Loucy (cell line): ENCODE measurements around the gene FANCL.
"Not testable (repeated sequence)": the region's sequence is repeated elsewhere in the genome, so short reads cannot be mapped to it uniquely, and the experiment has no call there.

Experiments
- H2AFZ ChIP-seq: fragments of 200-600 bp; sonication (generic); 2 replicates; pipeline ENCODE4 v1.6.0; 2016; ENCODE audit warnings: antibody characterized with exemption, mild to moderate bottlenecking, low read length, moderate library complexity
- H3F3A ChIP-seq: fragments of 200-600 bp; 2 replicates; pipeline ENCODE4 v1.6.0; 2016; ENCODE audit warnings: antibody characterized with exemption, low read depth, mild to moderate bottlenecking
- H3K27me3 ChIP-seq: fragments of 200-600 bp; sonication (generic); 2 replicates; pipeline ENCODE4 v1.6.1; 2014; ENCODE audit warnings: low read length, mild to moderate bottlenecking; ENCODE audit not compliant: insufficient read depth, poor library complexity, severe bottlenecking
- H3K36me3 ChIP-seq: fragments of 200-600 bp; sonication (generic); 2 replicates; pipeline ENCODE4 v1.6.1; 2016; ENCODE audit warnings: low read length; ENCODE audit not compliant: insufficient read depth
- H3K4me1 ChIP-seq: fragments of 200-600 bp; sonication (generic); 2 replicates; pipeline ENCODE4 v1.5.1; 2014; ENCODE audit warnings: low read length, mild to moderate bottlenecking; ENCODE audit not compliant: insufficient read depth, poor library complexity, severe bottlenecking
- H3K4me2 ChIP-seq: fragments of 200-600 bp; sonication (generic); 2 replicates; pipeline ENCODE4 v1.6.0; 2014; ENCODE audit warnings: antibody characterized with exemption, low read length, low read depth, mild to moderate bottlenecking; ENCODE audit not compliant: poor library complexity, severe bottlenecking
- H3K4me3 ChIP-seq: fragments of 200-600 bp; sonication (generic); 2 replicates; pipeline ENCODE4 v1.5.1; 2014; ENCODE audit warnings: low read length, mild to moderate bottlenecking, mixed read lengths; ENCODE audit not compliant: poor library complexity, severe bottlenecking
- H3K79me2 ChIP-seq: fragments of 200-600 bp; sonication (generic); 2 replicates; pipeline ENCODE4 v1.6.1; 2014; ENCODE audit warnings: low read length; ENCODE audit not compliant: insufficient read depth
- H3K9ac ChIP-seq: fragments of 200-600 bp; sonication (generic); 2 replicates; pipeline ENCODE4 v1.6.0; 2014; ENCODE audit warnings: mild to moderate bottlenecking, low read depth, low read length, moderate library complexity; ENCODE audit not compliant: poor library complexity, severe bottlenecking
- H3K9me2 ChIP-seq: fragments of 200-600 bp; sonication (generic); replicated peaks from 2 replicates; pipeline ENCODE4 v1.6.1; 2016; ENCODE audit warnings: low read depth, low read length, mixed read lengths
- H3K9me3 ChIP-seq: fragments of 200-600 bp; sonication (generic); 2 replicates; pipeline ENCODE4 v1.6.1; 2014; ENCODE audit warnings: mild to moderate bottlenecking, antibody characterized with exemption, low read length, low read depth; ENCODE audit not compliant: insufficient read depth
- H4K20me1 ChIP-seq: fragments of 200-600 bp; sonication (generic); 2 replicates; pipeline ENCODE4 v1.6.0; 2014; ENCODE audit warnings: antibody characterized with exemption, low read length, mild to moderate bottlenecking; ENCODE audit not compliant: insufficient read depth, poor library complexity, severe bottlenecking
- CTCF ChIP-seq: fragments of 200-600 bp; sonication (generic); conservative IDR thresholded peaks from 2 replicates; pipeline ENCODE4 v1.5.1; 2014; ENCODE audit warnings: mild to moderate bottlenecking, antibody characterized with exemption, low read length
- EZH2phosphoT487 ChIP-seq: fragments of 200-600 bp; IDR thresholded peaks from 2 replicates; pipeline ENCODE4 v1.6.1; 2018; ENCODE audit warnings: antibody characterized with exemption, mild to moderate bottlenecking, moderate library complexity, borderline replicate concordance

FANCL gene

DNA sequence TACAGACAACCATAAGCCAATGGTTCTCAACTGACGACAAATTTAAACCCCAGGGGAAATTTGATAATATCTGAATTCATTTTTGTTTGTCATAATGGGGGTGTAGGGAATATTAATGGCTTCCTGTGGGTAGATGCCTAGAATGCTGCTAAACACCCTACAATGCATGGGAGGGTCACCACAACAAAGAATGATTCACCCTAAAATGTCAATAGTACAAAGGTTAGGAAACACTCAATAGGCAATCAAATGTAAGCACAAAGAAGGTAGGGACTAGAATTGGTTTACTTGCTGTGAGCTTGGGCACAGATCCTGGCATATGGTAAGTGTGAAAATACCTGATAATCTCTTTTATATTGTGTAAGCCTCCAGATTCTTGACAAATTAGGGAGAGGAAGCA, 20.1 kb upstream of the FANCL start:
- H3K4me1 ChIP-seq = no peaks in the 10 kb centered on the region
- no peaks in the 10 kb centered on the region for H3K9me3 ChIP-seq
- no peaks in the 10 kb centered on the region for H4K20me1 ChIP-seq
- H3K36me3 ChIP-seq = no peaks in the 10 kb centered on the region
- H3K27me3 ChIP-seq = no peaks in the 10 kb centered on the region
- H3K9me2 ChIP-seq = no peaks in the 10 kb centered on the region
- no peaks in the 10 kb centered on the region for H3K79me2 ChIP-seq
- H3K4me3 ChIP-seq = no peak overlapping the region
- TF ChIP-seq CTCF (no peak), EZH2phosphoT487 (no peak)
- H3K4me2 ChIP-seq = no peak overlapping the region
- H2AFZ ChIP-seq = no peak overlapping the region
- no peaks in the 10 kb centered on the region for H3F3A ChIP-seq
- no peak overlapping the region for H3K9ac ChIP-seq

GRCh38 chr2:58258456-58258855, 17.3 kb upstream of the FANCL start:
- not testable (repeated sequence) for H2AFZ ChIP-seq, H3K79me2 ChIP-seq, H3K4me1 ChIP-seq, H3K4me3 ChIP-seq, H3K9me3 ChIP-seq, H3K36me3 ChIP-seq, H4K20me1 ChIP-seq, H3K9ac ChIP-seq, H3K27me3 ChIP-seq, H3K4me2 ChIP-seq, H3F3A ChIP-seq, H3K9me2 ChIP-seq

- H3K79me2 ChIP-seq, H3K9me2 ChIP-seq, H4K20me1 ChIP-seq, H3K4me2 ChIP-seq, H3K9me3 ChIP-seq, H3K4me3 ChIP-seq, H3K9ac ChIP-seq, H3F3A ChIP-seq, H3K4me1 ChIP-seq, H2AFZ ChIP-seq, H3K36me3 ChIP-seq, H3K27me3 ChIP-seq: not testable (repeated sequence)
These were observed 10.4 kb upstream of the FANCL start for GRCh38 chr2:58251331-58252201.

DNA sequence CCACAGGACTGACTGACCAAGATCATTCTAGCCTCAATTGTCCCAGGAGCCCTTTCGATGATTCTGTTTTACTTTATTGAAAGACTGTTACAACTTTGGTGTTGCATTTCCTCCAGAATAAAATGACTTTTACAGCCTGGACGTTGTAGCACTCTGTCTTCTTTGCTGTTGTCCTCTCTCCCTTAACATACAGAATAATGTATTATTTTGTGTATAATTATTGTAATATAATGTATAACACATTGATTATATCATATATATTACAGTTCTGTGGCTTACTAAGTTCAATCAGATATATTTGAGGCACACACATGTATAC, 380 bp upstream of the FANCL start:
- Histone ChIP-seq H2AFZ (peak overlapping the region; percentile 100), H3F3A (peaks cover 9% of the 10 kb centered on the region; the same call in 1 of the 2 replicates), H3K4me3 (peak overlapping the region; percentile 83), H3K36me3 (no peaks in the 10 kb centered on the region), H3K9me2 (no peaks in the 10 kb centered on the region), H3K4me1 (peaks cover 35% of the 10 kb centered on the region), H3K9ac (peak overlapping the region; percentile 87), H3K79me2 (peaks cover 50% of the 10 kb centered on the region), H3K27me3 (no peaks in the 10 kb centered on the region), H3K4me2 (peak overlapping the region; percentile 94), H4K20me1 (peaks cover 40% of the 10 kb centered on the region), H3K9me3 (no peaks in the 10 kb centered on the region)
- TF ChIP-seq EZH2phosphoT487 = no peak
- TF ChIP-seq CTCF = no peak
